K562 (cell line): Measurements from ENCODE around the gene CSF2. TPM values are rescaled to one million over a fixed set of nuclear protein-coding genes. Genes with fewer than 3 reads are reported as not detected.

ENCODE experiments used
- ATAC-seq: fragments of 200-7000 bp; cut with Tn5 transposase; 3 replicates; pipeline ENCODE4 v1.9.1; 2020; ENCODE audit warnings: moderate library complexity
- BruUV-seq: library from RNA; stranded (reverse); fragments of 400-500 nt; replicated peaks from 2 replicates; lab custom pipeline; 2021; lab: Mats Ljungman, UMichigan
- CTCF ChIA-PET: fragments of 300-600 bp; formaldehyde crosslinking; extraction: SDS; loops from one replicate; lab custom pipeline; 2021; ENCODE audit warnings: low intra/inter-chr PET ratio; lab: Yijun Ruan, JAX
- POLR2A ChIA-PET: fragments of 300-600, 350-650 bp; sonication (Branson Sonifier 250); formaldehyde crosslinking; extraction: SDS; loops from one replicate; lab custom pipeline; 2021; ENCODE audit warnings: antibody characterized with exemption, inconsistent platforms; lab: Yijun Ruan, JAX
- DNase-seq, 4 experiments: peaks; one replicate each; pipeline versions ENCODE4 v3.0.0 to v3.0.0-alpha.2; 2011 to 2018; ENCODE audit warnings: low spot score in 3 of 4, mixed read lengths in 3 of 4; ENCODE audit errors: extremely low read depth in 1 of 4
- FAIRE-seq: peaks from 2 replicates; lab custom pipeline; 2011; peaks lifted over from hg19 to GRCh38; lab: Jason Lieb, UNC
- H2AFZ ChIP-seq: 2 replicates; pipeline ENCODE4 v1.6.0; 2011; ENCODE audit warnings: low read depth, low read length, control low read depth, inconsistent platforms
- H3K27ac ChIP-seq: fragments of 200-600 bp; 3 replicates; pipeline ENCODE4 v1.8.0; 2011; ENCODE audit warnings: low read depth, mild to moderate bottlenecking, control low read depth, inconsistent platforms, low read length, moderate library complexity, mixed read lengths; ENCODE audit errors: extremely low read depth
- H3K27me3 ChIP-seq, 2 experiments: fragments of 300-600 bp in 1 of 2; 2 replicates in 1 of 2; 3 replicates in 1 of 2; pipeline versions ENCODE4 v1.6.0 to v1.8.0; 2011; ENCODE audit warnings: inconsistent platforms in 2 of 2, low read length in 2 of 2, mild to moderate bottlenecking in 1 of 2, mixed read lengths in 1 of 2, moderate library complexity in 1 of 2; ENCODE audit not compliant: control insufficient read depth in 2 of 2, insufficient read depth in 2 of 2
- H3K36me3 ChIP-seq: fragments of 300-600 bp; 3 replicates; pipeline ENCODE4 v1.8.0; 2011; ENCODE audit warnings: mild to moderate bottlenecking, low read length, inconsistent platforms; ENCODE audit not compliant: control insufficient read depth, insufficient read depth
- H3K4me1 ChIP-seq, 2 experiments: fragments of 200-600 bp in 1 of 2; replicated peaks in 1 of 2; 2 replicates in 1 of 2; 3 replicates in 1 of 2; pipeline versions ENCODE4 v1.5.1 to v1.8.0; 2011; ENCODE audit warnings: inconsistent platforms in 2 of 2, low read length in 2 of 2, mild to moderate bottlenecking in 1 of 2, mixed read lengths in 1 of 2, moderate library complexity in 1 of 2; ENCODE audit not compliant: control insufficient read depth in 2 of 2, insufficient read depth in 2 of 2
- H3K4me2 ChIP-seq: 2 replicates; pipeline ENCODE4 v1.6.1; 2011; ENCODE audit warnings: low read length, control low read depth, inconsistent platforms, mixed read lengths; ENCODE audit not compliant: insufficient read depth
- H3K4me3 ChIP-seq: fragments of 200-600 bp; sonication (generic), shearing (Covaris generic); 2 replicates; pipeline ENCODE4 v1.5.1; 2016; ENCODE audit warnings: control low read depth, inconsistent platforms
- H3K79me2 ChIP-seq: fragments of 200-600 bp; 3 replicates; pipeline ENCODE4 v1.8.0; 2011; ENCODE audit warnings: low read length, inconsistent platforms; ENCODE audit not compliant: control insufficient read depth, insufficient read depth
- H3K9ac ChIP-seq, 2 experiments: 2 replicates each; pipeline versions ENCODE4 v1.6.0 to v1.6.1; 2011; ENCODE audit warnings: low read depth in 2 of 2, low read length in 2 of 2, control low read depth in 1 of 2, inconsistent platforms in 1 of 2, mild to moderate bottlenecking in 1 of 2, mixed read lengths in 1 of 2; ENCODE audit not compliant: insufficient read depth in 1 of 2
- H3K9me1 ChIP-seq: one replicate; pipeline ENCODE4 v1.6.0; 2011; ENCODE audit warnings: inconsistent platforms, mild to moderate bottlenecking, low read length, moderate library complexity; ENCODE audit not compliant: control insufficient read depth, insufficient read depth
- H3K9me3 ChIP-seq: replicated peaks from 2 replicates; pipeline ENCODE4 v1.5.1; 2011; ENCODE audit warnings: low read depth, low read length, inconsistent platforms; ENCODE audit not compliant: control insufficient read depth, insufficient read depth
- H4K20me1 ChIP-seq: replicated peaks from 2 replicates; pipeline ENCODE4 v1.6.1; 2011; ENCODE audit warnings: low read length, inconsistent platforms, mixed read lengths; ENCODE audit not compliant: control insufficient read depth, insufficient read depth
- EP300 ChIP-seq: IDR thresholded peaks from 2 replicates; pipeline ENCODE4 v1.6.1; 2012; ENCODE audit warnings: low read length, improper control_type of control experiment
- EP400 ChIP-seq: fragments of 450-650 bp; IDR thresholded peaks from 2 replicates; pipeline ENCODE4 v1.6.1; 2017; ENCODE audit warnings: antibody characterized with exemption, mild to moderate bottlenecking, moderate library complexity
- ESRRA ChIP-seq: fragments of 450-650 bp; IDR thresholded peaks from 2 replicates; pipeline ENCODE4 v1.6.1; 2014; ENCODE audit warnings: low read depth, mild to moderate bottlenecking, moderate library complexity, borderline replicate concordance
- KDM5B ChIP-seq: fragments of 200-600 bp; sonication (generic); IDR thresholded peaks from 2 replicates; pipeline ENCODE4 v1.6.1; 2012; ENCODE audit warnings: low read depth, mild to moderate bottlenecking, moderate library complexity, low read length, control low read depth, inconsistent platforms; ENCODE audit not compliant: insufficient replicate concordance
- WGBS: fragments of 100-300 bp; shearing (Covaris generic); methylation state at CpG from one replicate; pipeline ENCODE4 v1.1.6; 2016; ENCODE audit warnings: low coverage, mixed read lengths; ENCODE audit not compliant: insufficient coverage; ENCODE audit errors: missing lambda C conversion rate; 5-methylcytosine and 5-hydroxymethylcytosine counted together
- in situ Hi-C: fragments of 300-500 bp; cut with MboI; formaldehyde crosslinking; loops from 4 replicates; pipeline ENCODE4 v1.15.0; 2018; ENCODE audit warnings: inconsistent platforms, mixed read lengths
- intact Hi-C: fragments of 100-400 bp; cut with micrococcal nuclease; formaldehyde crosslinking; loops from 2 replicates; pipeline ENCODE4 v1.14.2; 2022
- polyA plus RNA-seq, 8 experiments: library from polyadenylated mRNA; depleted of rRNA in 4 of 8; stranded (reverse) in 5 of 8; unstranded in 3 of 8; fragments of >200 nt; fragmentation: Nextera tagmentation in 2 of 8; fragmentation: Illumina TruSeq in 1 of 8; extraction: Ambion mirVana in 2 of 8; extraction: Trizol in 1 of 8; gene quantifications; 2 replicates each; pipeline versions ENCODE4 v1.2.1 to v1.2.3, GENCODE V29; 2011 to 2014; ENCODE audit warnings: inconsistent platforms in 1 of 8, missing spikeins in 1 of 8
- total RNA-seq, 7 experiments: library from RNA; depleted of rRNA in 6 of 7; stranded (reverse); fragments of >200 nt in 6 of 7; fragmentation: Illumina TruSeq in 2 of 7; extraction: Trizol in 2 of 7; gene quantifications; 2 replicates each; pipeline versions ENCODE4 v1.2.1 to v1.2.3, GENCODE V29; 2011 to 2021; ENCODE audit warnings: low replicate concordance in 1 of 7

Gene CSF2
- total and polyA plus RNA-seq, 9 of the 15 experiments (the other 6 are each of a cell fraction or from before 2014, with no cell fraction given), result 0.25 to 0.29 TPM; not detected in 7

- H3K4me3 ChIP-seq, result no peak overlapping the region
- no peak overlapping the region for H3K4me2 ChIP-seq
- no peaks in the 10 kb centered on the region for H3K36me3 ChIP-seq
- H3K4me1 ChIP-seq, result peaks cover 0 to 17% of the 10 kb centered on the region in 2 experiments; a peak in 2 of 5 replicates
- no peaks in the 10 kb centered on the region for H3K9me1 ChIP-seq
- ChIA-PET CTCF (no interaction called here), POLR2A (interaction anchor here (0.6 to 0.9 kb wide), 4 partner anchors 15 to 433 kb away, joined by 3 to 5 read pairs (median 4); no protein-coding TSS in a partner anchor)
- H4K20me1 ChIP-seq, result no peaks in the 10 kb centered on the region
- ATAC-seq, result no peak; the same call in 2 of the 3 replicates
- no peaks in the 10 kb centered on the region for H3K79me2 ChIP-seq
- intact Hi-C loops (no loop called here), in situ Hi-C loops (loop anchor here (25.0 kb wide), 1 partner anchor 330 kb away; no protein-coding TSS in a partner anchor)
- TF ChIP-seq EP400 (no peak), EP300 (no peak), ESRRA (peak; percentile 32; the same call in 1 of the 2 replicates), KDM5B (no peak)
- no TSS peak for BruUV-seq
- no peak overlapping the region for H3K27ac ChIP-seq
- 47% methylated on average over 11 of the region's 14 CpGs for WGBS
- FAIRE-seq, result no peak
- no peaks in the 10 kb centered on the region for H3K9me3 ChIP-seq
- peak overlapping the region in 1 of 2 experiments; percentile 46; a peak in 2 of 4 replicates for H3K9ac ChIP-seq
- H3K27me3 ChIP-seq, result peaks cover 8 to 21% of the 10 kb centered on the region in 2 experiments; a peak in 4 of 5 replicates
- no peak for DNase-seq
- no peak overlapping the region for H2AFZ ChIP-seq
Measured at GRCh38 chr5:132056610-132057497, 16.7 kb upstream of the CSF2 start.
